ENCODE data around the gene KLF11.
A peak's percentile ranks its signal among the peaks of the same experiment; 100 is the strongest.

KLF11 gene

GRCh38 chr2:10036095-10036884 is 7.1 kb upstream of the KLF11 start:
- Histone ChIP-seq H3K27ac (ENCODE audit: low read depth, low read length) (no peak overlapping the region), H3K4me1 (ENCODE audit: insufficient read depth, low read length) (no peaks in the 10 kb centered on the region), H3K9me3 (ENCODE audit: insufficient read depth, low read depth, low read length) (no peaks in the 10 kb centered on the region), H3K27me3 (ENCODE audit: insufficient read depth, low read length) (no peaks in the 10 kb centered on the region), H3K4me3 (ENCODE audit: low read length) (no peak overlapping the region), H3K36me3 (ENCODE audit: insufficient read depth, low read length) (no peaks in the 10 kb centered on the region), H3K9ac (ENCODE audit: low read depth, low read length) (no peak overlapping the region)
- 86% methylated on average over 14 of the region's 14 CpGs for WGBS

GRCh38 chr2:10038123-10038522 is 5.2 kb upstream of the KLF11 start:
- no peaks in the 10 kb centered on the region for H3K9me3 ChIP-seq (ENCODE audit: insufficient read depth, low read depth, low read length)
- 0 out of 2 replicates have a peak, but pooled peaks cover 4% of the 10 kb centered on the region for H3K4me1 ChIP-seq (ENCODE audit: insufficient read depth, low read length)
- H3K36me3 ChIP-seq (ENCODE audit: insufficient read depth, low read length): no peaks in the 10 kb centered on the region
- no peak overlapping the region for H3K9ac ChIP-seq (ENCODE audit: low read depth, low read length)
- no peak overlapping the region for H3K4me3 ChIP-seq (ENCODE audit: low read length)
- H3K27me3 ChIP-seq (ENCODE audit: insufficient read depth, low read length): peaks cover 7% of the 10 kb centered on the region; the same call in 1 of the 2 replicates
- no peak overlapping the region for H3K27ac ChIP-seq (ENCODE audit: low read depth, low read length)
- 89% methylated on average over 10 of the region's 10 CpGs for WGBS

GRCh38 chr2:10038716-10039115 is 4.6 kb upstream of the KLF11 start:
- Histone ChIP-seq H3K9ac (ENCODE audit: low read depth, low read length) (no peak overlapping the region), H3K36me3 (ENCODE audit: insufficient read depth, low read length) (no peaks in the 10 kb centered on the region), H3K27me3 (ENCODE audit: insufficient read depth, low read length) (peaks cover 7% of the 10 kb centered on the region; the same call in 1 of the 2 replicates), H3K27ac (ENCODE audit: low read depth, low read length) (no peak overlapping the region), H3K4me3 (ENCODE audit: low read length) (no peak overlapping the region), H3K4me1 (ENCODE audit: insufficient read depth, low read length) (0 out of 2 replicates have a peak, but pooled peaks cover 4% of the 10 kb centered on the region), H3K9me3 (ENCODE audit: insufficient read depth, low read depth, low read length) (no peaks in the 10 kb centered on the region)

- H3K27me3 ChIP-seq (ENCODE audit: insufficient read depth, low read length): peaks cover 7% of the 10 kb centered on the region; the same call in 1 of the 2 replicates
- H3K27ac ChIP-seq (ENCODE audit: low read depth, low read length): no peak overlapping the region
- no peaks in the 10 kb centered on the region for H3K9me3 ChIP-seq (ENCODE audit: insufficient read depth, low read depth, low read length)
- H3K4me3 ChIP-seq (ENCODE audit: low read length): no peak overlapping the region
- no peak overlapping the region for H3K9ac ChIP-seq (ENCODE audit: low read depth, low read length)
- 0 out of 2 replicates have a peak, but pooled peaks cover 4% of the 10 kb centered on the region for H3K4me1 ChIP-seq (ENCODE audit: insufficient read depth, low read length)
- WGBS: 91% methylated on average over 16 of the region's 16 CpGs
- no peaks in the 10 kb centered on the region for H3K36me3 ChIP-seq (ENCODE audit: insufficient read depth, low read length)
Observed at GRCh38 chr2:10039658-10040410, 3.5 kb upstream of the KLF11 start.

GRCh38 chr2:10041711-10042110 is 1.6 kb upstream of the KLF11 start:
- Histone ChIP-seq H3K9me3 (ENCODE audit: insufficient read depth, low read depth, low read length) (no peaks in the 10 kb centered on the region), H3K4me3 (ENCODE audit: low read length) (peak overlapping the region; percentile 61), H3K27me3 (ENCODE audit: insufficient read depth, low read length) (peaks cover 7% of the 10 kb centered on the region; the same call in 1 of the 2 replicates), H3K27ac (ENCODE audit: low read depth, low read length) (no peak overlapping the region), H3K4me1 (ENCODE audit: insufficient read depth, low read length) (0 out of 2 replicates have a peak, but pooled peaks cover 4% of the 10 kb centered on the region), H3K9ac (ENCODE audit: low read depth, low read length) (no peak overlapping the region; the same call in 1 of the 2 replicates), H3K36me3 (ENCODE audit: insufficient read depth, low read length) (peaks cover 7% of the 10 kb centered on the region; the same call in 1 of the 2 replicates)
- WGBS: 86% methylated on average over 14 of the region's 14 CpGs

- Histone ChIP-seq H3K27me3 (ENCODE audit: insufficient read depth, low read length) (peaks cover 7% of the 10 kb centered on the region; the same call in 1 of the 2 replicates), H3K9ac (ENCODE audit: low read depth, low read length) (peak overlapping the region; percentile 71), H3K27ac (ENCODE audit: low read depth, low read length) (peak overlapping the region; percentile 74; the same call in 1 of the 2 replicates), H3K36me3 (ENCODE audit: insufficient read depth, low read length) (peaks cover 15% of the 10 kb centered on the region; the same call in 1 of the 2 replicates), H3K4me3 (ENCODE audit: low read length) (peak overlapping the region; percentile 61), H3K4me1 (ENCODE audit: insufficient read depth, low read length) (0 out of 2 replicates have a peak, but pooled peaks cover 4% of the 10 kb centered on the region), H3K9me3 (ENCODE audit: insufficient read depth, low read depth, low read length) (no peaks in the 10 kb centered on the region)
- WGBS: 6% methylated on average over 51 of the region's 54 CpGs
Observed at GRCh38 chr2:10042301-10043161, 819 bp upstream of the KLF11 start.

- Histone ChIP-seq H3K36me3 (ENCODE audit: insufficient read depth, low read length) (peaks cover 28% of the 10 kb centered on the region), H3K4me3 (ENCODE audit: low read length) (peak overlapping the region; percentile 52), H3K9me3 (ENCODE audit: insufficient read depth, low read depth, low read length) (no peaks in the 10 kb centered on the region), H3K9ac (ENCODE audit: low read depth, low read length) (peak overlapping the region; percentile 94), H3K27ac (ENCODE audit: low read depth, low read length) (peak overlapping the region; percentile 94; the same call in 1 of the 2 replicates), H3K27me3 (ENCODE audit: insufficient read depth, low read length) (peaks cover 7% of the 10 kb centered on the region; the same call in 1 of the 2 replicates), H3K4me1 (ENCODE audit: insufficient read depth, low read length) (peaks cover 7% of the 10 kb centered on the region; the same call in 1 of the 2 replicates)
- WGBS: 19% methylated on average over 90 of the region's 90 CpGs
Observed at GRCh38 chr2:10043906-10044601, 704 bp downstream of the KLF11 start.

- H3K4me3 ChIP-seq (ENCODE audit: low read length): no peak overlapping the region
- H3K27me3 ChIP-seq (ENCODE audit: insufficient read depth, low read length): peaks cover 7% of the 10 kb centered on the region; the same call in 1 of the 2 replicates
- 94% methylated on average over 20 of the region's 20 CpGs for WGBS
- H3K9me3 ChIP-seq (ENCODE audit: insufficient read depth, low read depth, low read length): no peaks in the 10 kb centered on the region
- H3K27ac ChIP-seq (ENCODE audit: low read depth, low read length): no peak overlapping the region
- peaks cover 43% of the 10 kb centered on the region for H3K36me3 ChIP-seq (ENCODE audit: insufficient read depth, low read length)
- peaks cover 11% of the 10 kb centered on the region; the same call in 1 of the 2 replicates for H3K4me1 ChIP-seq (ENCODE audit: insufficient read depth, low read length)
- H3K9ac ChIP-seq (ENCODE audit: low read depth, low read length): no peak overlapping the region
Observed at GRCh38 chr2:10045561-10046355, 2.4 kb downstream of the KLF11 start.

GRCh38 chr2:10046931-10047330 is 3.6 kb downstream of the KLF11 start:
- Histone ChIP-seq H3K36me3 (ENCODE audit: insufficient read depth, low read length) (peaks cover 45% of the 10 kb centered on the region), H3K4me3 (ENCODE audit: low read length) (no peak overlapping the region), H3K4me1 (ENCODE audit: insufficient read depth, low read length) (peaks cover 9% of the 10 kb centered on the region; the same call in 1 of the 2 replicates), H3K9ac (ENCODE audit: low read depth, low read length) (no peak overlapping the region), H3K27me3 (ENCODE audit: insufficient read depth, low read length) (peaks cover 3% of the 10 kb centered on the region; the same call in 1 of the 2 replicates), H3K9me3 (ENCODE audit: insufficient read depth, low read depth, low read length) (no peaks in the 10 kb centered on the region), H3K27ac (ENCODE audit: low read depth, low read length) (no peak overlapping the region)
- WGBS: 91% methylated on average over 7 of the region's 7 CpGs
